Measurements from ENCODE around the gene ORM1.
"Not testable (repeated sequence)": the region's sequence is repeated elsewhere in the genome, so short reads cannot be mapped to it uniquely, and the experiment has no call there.

DNA sequence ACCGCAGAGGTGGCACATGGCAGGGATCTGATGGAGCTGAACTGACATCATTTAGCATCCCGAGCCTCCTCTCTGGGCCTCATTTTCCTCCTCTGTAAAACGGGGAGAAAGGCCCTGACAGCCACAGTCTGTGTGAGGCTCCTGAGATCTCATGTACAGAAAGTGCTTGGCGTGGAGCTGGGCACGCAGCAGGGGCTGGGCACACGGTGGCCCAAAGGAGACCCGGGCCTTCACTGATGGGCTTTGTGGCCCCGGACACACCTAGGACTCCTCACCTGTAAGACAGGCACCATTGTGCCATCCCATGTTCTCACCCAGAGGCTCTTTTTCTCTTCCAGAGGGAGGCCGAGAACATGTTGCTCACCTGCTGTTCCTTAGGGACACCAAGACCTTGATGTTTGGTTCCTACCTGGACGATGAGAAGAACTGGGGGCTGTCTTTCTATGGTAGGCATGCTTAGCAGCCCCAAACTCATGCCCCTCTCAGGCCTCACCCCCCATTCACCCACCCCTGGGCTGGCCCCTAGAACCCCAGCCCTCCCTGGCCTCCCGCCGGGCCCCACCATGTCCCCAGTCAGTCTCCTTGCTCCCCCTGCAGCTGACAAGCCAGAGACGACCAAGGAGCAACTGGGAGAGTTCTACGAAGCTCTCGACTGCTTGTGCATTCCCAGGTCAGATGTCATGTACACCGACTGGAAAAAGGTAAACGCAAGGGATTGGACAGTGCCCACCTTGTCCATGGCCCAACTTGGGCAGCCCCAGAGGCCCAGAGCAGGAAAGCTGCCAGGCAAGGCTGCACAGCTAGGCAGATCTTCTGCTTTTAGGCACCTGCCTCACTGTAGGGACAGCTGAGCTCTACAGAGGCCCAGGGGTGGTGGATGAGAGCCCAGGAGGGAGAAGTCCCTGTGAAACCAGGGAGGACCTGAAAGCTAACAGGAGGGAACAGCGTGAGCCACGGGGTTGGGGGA is 8.6 kb downstream of the ORM1 start:
- not testable (repeated sequence) for TF ChIP-seq CTCF, EZH2phosphoT487 (IDR thresholded peaks at IDR 0.05; ENCODE audit: low read length)
